Stimulated activated CD8-positive, alpha-beta memory T cell treated with anti-CD3 and anti-CD28 coated beads, Interleukin-12 subunit alpha, Interleukin-12 subunit beta, amount 100 ng/mL, for 4 hours (primary cell): ENCODE data around the gene HSPG2.

Experiments used
- DNase-seq: peaks from one replicate; pipeline ENCODE4 v3.0.0-alpha.2; 2020; ENCODE audit warnings: low read depth

Gene HSPG2

DNA sequence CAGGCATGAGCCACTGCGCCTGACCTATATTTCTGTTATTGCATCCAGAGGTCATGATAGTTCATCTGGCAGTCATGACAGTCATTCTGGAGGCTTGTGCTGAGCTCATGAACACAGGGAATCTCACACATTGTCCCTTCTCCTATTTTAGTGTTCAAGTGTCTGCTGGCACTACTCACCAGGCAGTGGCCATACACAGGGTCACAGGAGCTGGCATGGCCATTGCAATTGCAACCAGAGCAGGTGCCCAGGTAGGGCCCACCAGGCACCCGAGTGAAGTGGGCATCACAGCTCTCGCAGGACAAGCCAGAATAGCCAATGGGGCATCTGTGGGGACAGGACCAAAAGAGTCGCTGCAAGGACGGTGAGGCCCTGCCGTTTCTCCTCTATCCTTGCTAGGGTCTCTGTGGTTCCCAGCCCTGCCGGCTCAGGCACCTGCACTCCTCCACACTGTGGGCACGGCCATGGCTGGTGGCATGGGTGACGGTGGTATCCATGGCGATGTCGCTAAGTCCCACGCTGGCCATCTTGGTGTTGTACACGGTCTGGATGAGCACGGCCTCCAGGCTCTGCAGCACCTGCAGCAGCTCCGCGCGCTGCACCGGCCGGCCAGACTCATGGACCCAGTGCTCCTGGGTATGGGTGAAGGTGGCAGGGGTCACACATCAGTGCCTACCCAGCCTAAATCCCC lies 57.0 kb downstream of the HSPG2 start:
- DNase-seq = no peak

DNA sequence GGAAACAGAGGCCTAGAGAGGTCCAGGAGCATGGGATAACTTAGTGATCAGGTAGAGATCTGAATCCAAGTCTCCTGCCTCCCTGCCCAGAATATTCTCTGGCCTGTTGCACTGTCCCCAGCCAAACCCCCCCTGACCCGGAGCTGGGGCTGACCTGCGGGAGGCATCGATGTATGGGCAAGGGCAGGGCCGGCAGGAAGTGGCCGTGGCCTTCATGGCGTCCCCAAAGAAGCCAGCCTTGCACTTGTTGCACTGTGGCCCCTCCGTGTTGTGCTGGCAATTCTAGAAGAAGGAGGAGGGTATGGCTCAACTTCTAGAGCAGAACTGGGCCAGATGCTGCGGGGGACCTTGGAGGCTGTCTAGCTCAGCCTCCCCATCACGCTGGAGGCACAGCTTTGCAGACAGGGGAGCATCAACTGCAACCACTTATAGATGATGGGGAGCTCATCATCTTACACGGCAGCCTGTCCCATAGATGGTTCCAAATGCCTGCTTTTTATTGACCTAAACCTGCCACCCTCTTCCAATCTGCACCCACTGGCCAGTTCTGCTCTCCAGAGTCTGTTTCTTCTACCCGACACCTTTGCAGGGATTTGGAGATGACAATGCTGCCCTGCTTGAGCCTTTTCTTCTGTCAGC lies 58.2 kb downstream of the HSPG2 start:
- DNase-seq = no peak

GRCh38 chr1:21878009-21878773 lies 58.9 kb downstream of the HSPG2 start:
- no peak for DNase-seq

GRCh38 chr1:21876267-21876666 lies 60.8 kb downstream of the HSPG2 start:
- no peak for DNase-seq

DNA sequence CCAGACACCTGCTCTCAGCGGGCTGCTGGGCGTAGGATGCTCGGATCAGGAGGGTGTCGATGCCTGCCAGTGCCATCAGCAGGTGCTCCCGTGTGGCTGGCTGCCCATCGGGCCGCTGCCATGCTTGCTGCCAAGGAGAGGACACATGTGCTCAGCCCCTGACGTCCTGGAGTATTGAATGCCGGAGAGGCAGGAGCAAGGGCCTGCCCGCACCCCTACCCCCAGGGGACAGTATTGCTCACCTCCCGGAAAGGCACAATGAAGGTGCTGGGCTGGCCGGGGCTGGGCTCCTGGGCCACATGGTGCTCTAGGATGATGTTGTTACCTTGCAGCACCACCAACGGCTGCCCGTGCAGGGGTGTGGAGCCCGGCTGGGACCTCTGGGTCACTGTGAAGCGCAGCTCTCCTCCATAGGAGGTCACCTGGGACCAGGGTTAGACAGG lies 61.5 kb downstream of the HSPG2 start:
- DNase-seq = no peak

- no peak for DNase-seq
Measured at GRCh38 chr1:21874778-21875547, 62.1 kb downstream of the HSPG2 start.

- DNase-seq = no peak
Measured at GRCh38 chr1:21874328-21874727, 62.8 kb downstream of the HSPG2 start.

DNA sequence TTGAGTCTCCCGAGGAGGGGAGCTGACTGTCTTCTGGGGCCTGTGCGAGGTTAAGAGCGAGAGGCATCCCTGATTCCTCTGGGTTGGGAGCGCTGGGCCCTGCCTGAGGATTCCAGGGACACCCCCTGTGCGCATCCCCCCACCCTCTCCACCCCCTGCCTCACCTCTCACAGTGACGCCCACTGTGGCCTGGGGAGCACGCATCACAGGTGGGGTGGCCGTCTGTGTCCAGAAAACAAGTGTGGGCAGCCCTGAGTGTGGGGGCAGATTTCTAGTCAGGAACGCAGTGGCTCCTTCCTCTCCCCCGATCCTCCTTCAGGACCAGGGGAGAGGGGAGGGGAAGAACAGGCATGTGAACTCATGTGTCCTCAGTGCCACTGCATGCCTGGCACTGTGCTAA lies 63.3 kb downstream of the HSPG2 start:
- no peak for DNase-seq

- DNase-seq = no peak
Measured at GRCh38 chr1:21873174-21873573, 63.9 kb downstream of the HSPG2 start.

- DNase-seq = no peak
Measured at GRCh38 chr1:21872445-21873079, 64.5 kb downstream of the HSPG2 start.

GRCh38 chr1:21871943-21872342 lies 65.2 kb downstream of the HSPG2 start:
- DNase-seq = no peak

- DNase-seq = no peak
Measured at GRCh38 chr1:21870611-21871010, 66.5 kb downstream of the HSPG2 start.

GRCh38 chr1:21869620-21870121 lies 67.4 kb downstream of the HSPG2 start:
- no peak for DNase-seq

DNA sequence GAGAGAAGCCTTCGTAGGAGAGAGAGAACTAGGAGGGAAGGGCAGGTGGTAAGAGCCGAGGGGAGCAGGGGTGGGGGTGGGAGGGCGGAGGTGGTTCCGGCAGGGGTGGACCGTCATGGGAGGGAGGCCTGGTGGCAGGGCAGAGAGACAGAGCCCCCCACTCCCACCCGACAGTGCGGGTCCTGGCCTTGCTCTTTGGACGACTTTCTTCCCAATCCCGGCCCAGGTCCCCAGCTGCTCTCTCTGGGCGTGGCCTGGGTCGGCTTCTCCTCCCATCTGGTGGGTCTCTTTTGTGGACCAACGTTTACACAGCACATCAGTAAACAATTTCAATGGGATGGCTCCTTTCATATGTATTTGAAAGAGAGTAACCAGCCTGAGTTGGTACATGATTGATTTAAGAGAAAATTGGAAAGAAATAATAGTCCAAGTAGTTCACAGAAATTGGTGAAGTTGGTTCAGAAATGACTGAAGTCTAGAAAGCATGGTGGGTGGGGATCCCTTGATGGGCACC lies 68.1 kb downstream of the HSPG2 start:
- no peak for DNase-seq

DNA sequence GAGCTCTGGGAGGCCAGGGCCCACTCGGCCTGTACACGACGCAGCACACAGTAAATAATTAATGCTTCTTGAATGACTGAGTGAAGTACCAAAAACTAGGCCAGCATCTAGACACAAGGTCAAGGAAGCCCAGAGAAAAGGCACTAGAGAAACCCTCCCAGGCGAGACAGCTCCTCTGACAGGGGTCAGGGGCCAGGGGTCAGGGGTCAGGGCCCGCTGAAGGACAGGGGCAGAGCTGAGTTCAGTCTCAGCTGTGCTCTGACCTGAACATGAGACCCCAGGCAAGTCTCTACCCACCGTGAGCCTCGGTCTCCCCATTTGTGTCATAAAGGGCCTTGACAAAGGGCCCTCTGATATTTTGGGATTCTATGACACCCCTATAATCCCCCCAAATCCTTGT lies 68.6 kb downstream of the HSPG2 start:
- DNase-seq = no peak

DNA sequence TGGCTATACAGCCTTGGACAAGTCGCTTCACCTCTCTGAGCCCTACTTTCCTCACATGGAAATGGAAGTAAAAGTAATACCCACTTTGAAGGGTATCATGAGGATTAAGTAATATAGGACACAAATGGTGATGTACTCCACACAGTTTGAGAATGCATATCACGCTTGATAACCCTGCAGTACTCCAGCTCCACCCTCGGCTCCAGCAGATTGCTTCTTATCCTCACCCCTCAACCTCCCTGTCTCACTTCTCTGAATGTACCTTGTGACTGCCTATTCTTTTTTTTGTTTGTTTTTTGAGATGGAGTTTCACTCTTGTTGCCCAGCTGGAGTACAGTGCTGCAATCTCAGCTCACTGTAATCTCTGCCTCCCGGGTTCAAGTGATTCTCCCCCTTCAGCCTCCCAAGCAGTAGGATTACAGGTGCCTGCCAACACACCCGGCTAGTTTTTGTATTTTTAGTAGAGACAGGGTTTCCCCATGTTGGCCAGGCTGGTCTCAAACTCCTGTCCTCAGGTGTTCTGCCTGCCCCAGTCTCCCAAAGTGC lies 69.6 kb downstream of the HSPG2 start:
- no peak for DNase-seq

- no peak for DNase-seq
Measured at GRCh38 chr1:21866707-21867043, 70.4 kb downstream of the HSPG2 start.

DNA sequence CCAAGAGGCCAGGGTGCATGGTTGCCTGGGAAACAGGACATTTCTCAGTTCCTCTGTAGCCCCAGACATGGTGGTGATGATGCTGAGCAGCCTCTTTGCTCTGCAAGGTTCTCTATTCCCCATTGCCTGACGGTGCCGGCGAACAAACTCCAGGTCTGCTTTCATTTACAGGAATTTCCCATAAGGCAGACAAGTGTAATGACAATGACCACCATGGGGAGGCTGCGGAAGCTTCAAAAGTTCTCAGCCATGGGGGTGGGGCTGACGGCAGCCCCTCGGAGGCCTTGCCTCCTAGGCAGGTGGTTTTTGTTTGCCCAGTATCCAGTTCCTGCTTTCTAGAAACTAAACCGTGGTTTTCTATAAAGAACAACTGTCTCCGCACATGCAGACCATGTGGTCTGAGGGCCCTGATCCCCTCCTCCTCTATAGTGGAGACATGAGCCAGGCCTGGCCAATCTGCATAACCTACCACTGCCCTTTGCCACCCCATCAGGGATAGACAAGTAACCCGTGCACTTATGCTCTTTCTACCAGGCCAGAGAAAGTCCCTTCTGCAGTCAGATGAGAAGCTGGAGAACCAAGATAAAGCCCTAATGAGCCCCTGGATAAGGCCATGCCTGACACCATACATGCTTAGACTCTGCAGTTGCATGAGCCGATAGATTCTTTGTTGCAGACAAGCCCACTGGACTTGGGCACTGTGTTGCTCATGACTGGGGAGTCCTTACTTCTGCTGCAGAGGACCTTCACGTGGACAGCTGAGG lies 71.0 kb downstream of the HSPG2 start:
- DNase-seq = no peak

DNA sequence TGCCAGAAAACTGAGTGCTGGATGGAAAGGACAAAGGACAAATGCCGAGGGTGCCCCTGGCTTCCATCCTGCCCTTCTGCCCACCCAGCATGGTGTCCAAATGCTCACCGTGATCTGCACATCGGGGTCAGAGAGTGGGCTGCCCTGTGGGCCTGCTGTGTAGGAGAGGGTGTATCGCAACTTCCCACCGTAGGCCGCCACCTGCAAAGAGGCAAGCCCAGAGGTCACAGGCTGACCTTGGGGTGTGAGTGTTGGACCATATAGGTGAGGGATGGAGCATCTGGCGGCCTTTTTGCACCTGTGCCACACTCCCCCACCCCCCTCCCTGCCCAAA lies 71.5 kb downstream of the HSPG2 start:
- DNase-seq = no peak

GRCh38 chr1:21864730-21865129 lies 72.4 kb downstream of the HSPG2 start:
- no peak for DNase-seq

DNA sequence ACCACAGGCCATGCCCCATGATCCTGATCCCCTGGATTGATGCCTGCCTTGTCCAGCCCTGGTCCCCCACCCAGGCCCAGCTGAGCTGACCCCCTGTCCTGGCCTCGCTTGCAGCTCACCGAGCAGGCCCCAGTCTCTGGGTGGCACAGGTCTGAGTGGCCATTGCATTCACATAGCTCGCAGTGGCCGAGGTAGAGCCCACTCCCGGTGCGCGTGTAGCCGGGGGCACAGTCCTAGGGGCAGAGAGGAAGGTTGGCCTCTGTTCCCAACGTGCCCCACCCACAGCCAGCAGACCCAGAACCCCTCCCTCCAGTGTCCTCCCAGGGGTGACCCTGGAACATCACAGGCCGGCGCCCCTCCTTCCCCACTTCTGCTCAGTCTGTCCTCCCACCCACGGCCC lies 73.1 kb downstream of the HSPG2 start:
- DNase-seq = no peak
